Fibroblast of the aortic adventitia (primary cell): ENCODE data around the gene LRBA. TPM values are rescaled to one million over a fixed set of nuclear protein-coding genes. Genes with fewer than 3 reads are reported as not detected.

ENCODE experiments used
- DNase-seq: peaks from one replicate; pipeline ENCODE4 v3.0.0-alpha.2; 2010; ENCODE audit warnings: low read depth
- H3K4me3 ChIP-seq: 2 replicates; pipeline ENCODE4 v1.5.1; 2011; ENCODE audit warnings: low read depth, mild to moderate bottlenecking, control low read depth, low read length, moderate library complexity
- CTCF ChIP-seq: IDR thresholded peaks from 2 replicates; pipeline ENCODE4 v1.5.1; 2011; ENCODE audit warnings: mild to moderate bottlenecking, low read length, control low read depth, inconsistent platforms; ENCODE audit not compliant: insufficient read depth
- total RNA-seq: library from RNA; depleted of rRNA; stranded (reverse); fragments of >200 nt; gene quantifications from 2 replicates; pipeline ENCODE4 v1.2.3, GENCODE V29; 2012; ENCODE audit warnings: low replicate concordance

LRBA gene
- total RNA-seq, 1 donor, result 45.8 TPM

DNA sequence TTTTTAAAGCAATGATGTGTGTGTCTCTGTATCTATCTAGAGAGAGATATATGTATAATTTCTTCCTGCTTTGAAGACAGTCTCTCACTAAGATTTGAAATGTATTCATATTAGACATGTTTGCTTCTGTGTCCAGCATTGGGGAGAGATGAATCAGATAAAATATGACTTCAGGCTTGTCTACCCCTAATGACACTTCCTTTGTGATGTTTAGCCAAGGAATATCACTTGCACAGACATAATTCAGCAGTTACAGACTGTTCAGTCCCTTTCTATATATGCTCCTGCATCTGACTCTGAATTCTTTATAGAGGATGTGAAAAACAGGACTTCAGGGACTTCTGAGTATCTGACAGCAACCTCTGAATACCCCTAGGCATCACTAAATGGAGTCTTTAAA is 778.5 kb downstream of the LRBA start:
- peak; percentile 42 for DNase-seq
- H3K4me3 ChIP-seq, result no peak overlapping the region
- TF ChIP-seq CTCF, result no peak

DNA sequence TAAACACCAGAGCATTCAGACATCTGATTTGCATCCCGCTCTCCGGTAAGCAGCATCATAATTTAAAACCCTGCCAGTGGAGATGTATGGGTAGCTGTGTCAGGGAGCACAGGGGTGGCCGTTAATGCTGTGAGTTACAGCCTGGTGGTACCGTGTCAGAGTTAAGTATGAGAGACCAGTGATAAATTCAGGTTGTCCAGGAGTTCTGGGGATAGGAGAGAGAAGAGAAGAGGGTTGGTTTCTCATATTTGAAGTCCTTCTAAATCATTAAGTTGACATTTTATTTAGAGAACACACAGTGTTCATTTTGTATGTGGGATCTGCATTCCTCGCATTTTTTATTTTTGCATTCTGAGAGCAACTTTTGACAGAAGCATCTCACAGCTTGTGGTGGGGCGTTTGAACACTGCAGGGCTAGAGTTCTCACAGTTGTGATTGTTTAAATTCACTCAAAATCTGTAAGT is 779.2 kb downstream of the LRBA start:
- DNase-seq, result peak; percentile 53
- TF ChIP-seq CTCF, result no peak
- H3K4me3 ChIP-seq, result no peak overlapping the region

- DNase-seq, result no peak
- TF ChIP-seq CTCF, result no peak
These were observed 779.8 kb downstream of the LRBA start for GRCh38 chr4:150235317-150235716.

DNA sequence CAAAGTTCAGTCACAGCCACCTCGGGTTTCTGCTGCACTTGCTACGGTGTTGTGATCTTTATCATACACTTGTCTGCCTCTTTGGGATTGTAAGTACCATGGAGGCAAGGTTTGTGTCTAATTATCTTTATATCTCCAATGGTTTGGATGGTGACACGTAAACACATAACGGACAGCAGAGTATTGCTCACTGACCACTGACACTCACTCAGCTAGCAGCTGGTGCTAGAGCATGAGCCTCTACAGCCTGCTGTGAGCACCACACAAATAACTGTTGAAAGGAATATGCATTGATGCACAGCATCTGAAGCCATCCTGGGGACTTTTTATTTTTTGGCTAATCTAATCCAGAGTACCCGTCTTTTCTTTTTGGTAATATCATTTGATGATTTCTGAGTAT is 780.8 kb downstream of the LRBA start:
- DNase-seq, result no peak
- no peak for TF ChIP-seq CTCF
- H3K4me3 ChIP-seq, result no peak overlapping the region

More at GRCh38 chr4:150235317-150235716, 779.8 kb downstream of the LRBA start:
- no peak overlapping the region for H3K4me3 ChIP-seq

DNA sequence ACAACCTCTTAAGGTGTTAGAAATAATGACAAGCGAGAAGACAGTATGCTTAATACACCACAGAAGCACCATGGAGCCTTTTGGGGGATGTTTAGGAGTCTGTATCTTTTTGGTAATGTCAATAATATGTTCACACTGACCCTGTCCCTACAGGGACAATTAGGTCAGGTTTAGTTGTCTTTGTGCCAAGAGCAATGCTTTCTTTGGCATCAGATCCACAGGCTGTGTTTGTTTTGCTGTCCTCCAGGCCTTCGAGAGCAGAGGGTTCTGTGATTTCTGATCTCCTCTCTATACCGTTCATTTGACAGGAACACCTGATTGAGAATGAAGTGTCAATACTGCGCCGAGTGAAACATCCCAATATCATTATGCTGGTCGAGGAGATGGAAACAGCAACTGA is 783.1 kb downstream of the LRBA start:
- no peak overlapping the region for H3K4me3 ChIP-seq
- no peak for TF ChIP-seq CTCF
- DNase-seq, result no peak

GRCh38 chr4:150231107-150231770 is 783.8 kb downstream of the LRBA start:
- DNase-seq, result no peak
- no peak overlapping the region for H3K4me3 ChIP-seq
- no peak for TF ChIP-seq CTCF

DNA sequence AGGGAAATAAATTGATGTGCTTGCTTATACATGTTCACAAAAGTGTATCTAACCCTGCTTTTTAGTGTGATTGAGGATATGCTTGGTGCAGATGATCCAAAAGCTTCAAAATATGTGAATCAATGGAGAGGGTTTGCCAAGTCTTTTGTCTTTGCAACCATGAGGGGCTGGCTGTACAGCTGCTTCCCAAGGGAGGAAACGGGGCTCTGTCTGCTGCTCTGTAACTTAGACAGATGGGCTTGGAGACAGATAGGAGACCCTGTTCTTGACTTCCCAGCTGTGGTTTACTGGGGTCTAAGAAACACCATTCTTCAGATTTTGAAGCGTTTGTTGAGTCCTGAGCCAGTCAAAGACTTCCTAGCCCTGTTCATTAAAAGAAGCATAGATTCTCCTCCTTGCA is 784.5 kb downstream of the LRBA start:
- H3K4me3 ChIP-seq, result no peak overlapping the region
- TF ChIP-seq CTCF, result no peak
- DNase-seq, result no peak
